Measurements from ENCODE around the gene PELI2.

PELI2 gene

GRCh38 chr14:56085471-56085870, 32.7 kb upstream of the PELI2 start:
- H3K36me3 ChIP-seq: no peaks in the 10 kb centered on the region
- no peaks in the 10 kb centered on the region for H3K4me1 ChIP-seq
- no peaks in the 10 kb centered on the region for H3K9me3 ChIP-seq
- no peak overlapping the region for H3K27ac ChIP-seq
- TF ChIP-seq, protein P1, sequence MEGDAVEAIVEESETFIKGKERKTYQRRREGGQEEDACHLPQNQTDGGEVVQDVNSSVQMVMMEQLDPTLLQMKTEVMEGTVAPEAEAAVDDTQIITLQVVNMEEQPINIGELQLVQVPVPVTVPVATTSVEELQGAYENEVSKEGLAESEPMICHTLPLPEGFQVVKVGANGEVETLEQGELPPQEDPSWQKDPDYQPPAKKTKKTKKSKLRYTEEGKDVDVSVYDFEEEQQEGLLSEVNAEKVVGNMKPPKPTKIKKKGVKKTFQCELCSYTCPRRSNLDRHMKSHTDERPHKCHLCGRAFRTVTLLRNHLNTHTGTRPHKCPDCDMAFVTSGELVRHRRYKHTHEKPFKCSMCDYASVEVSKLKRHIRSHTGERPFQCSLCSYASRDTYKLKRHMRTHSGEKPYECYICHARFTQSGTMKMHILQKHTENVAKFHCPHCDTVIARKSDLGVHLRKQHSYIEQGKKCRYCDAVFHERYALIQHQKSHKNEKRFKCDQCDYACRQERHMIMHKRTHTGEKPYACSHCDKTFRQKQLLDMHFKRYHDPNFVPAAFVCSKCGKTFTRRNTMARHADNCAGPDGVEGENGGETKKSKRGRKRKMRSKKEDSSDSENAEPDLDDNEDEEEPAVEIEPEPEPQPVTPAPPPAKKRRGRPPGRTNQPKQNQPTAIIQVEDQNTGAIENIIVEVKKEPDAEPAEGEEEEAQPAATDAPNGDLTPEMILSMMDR (IDR thresholded peaks at IDR 0.05): no peak
- no peaks in the 10 kb centered on the region for H3K27me3 ChIP-seq
- no peak overlapping the region for H3K4me3 ChIP-seq
- intact Hi-C loops (cut with DNase I; ENCODE audit: low total_unique reads): no loop called here
- DNase-seq: no peak

- Histone ChIP-seq H3K36me3 (no peaks in the 10 kb centered on the region), H3K9me3 (no peaks in the 10 kb centered on the region), H3K27ac (no peak overlapping the region), H3K4me3 (no peak overlapping the region), H3K27me3 (no peaks in the 10 kb centered on the region), H3K4me1 (no peaks in the 10 kb centered on the region)
- intact Hi-C loops (cut with DNase I; ENCODE audit: low total_unique reads): no loop called here
- no peak for DNase-seq
- TF ChIP-seq, protein P1 (IDR thresholded peaks at IDR 0.05): no peak
Observed at GRCh38 chr14:56087671-56088471, 30.3 kb upstream of the PELI2 start.

DNA sequence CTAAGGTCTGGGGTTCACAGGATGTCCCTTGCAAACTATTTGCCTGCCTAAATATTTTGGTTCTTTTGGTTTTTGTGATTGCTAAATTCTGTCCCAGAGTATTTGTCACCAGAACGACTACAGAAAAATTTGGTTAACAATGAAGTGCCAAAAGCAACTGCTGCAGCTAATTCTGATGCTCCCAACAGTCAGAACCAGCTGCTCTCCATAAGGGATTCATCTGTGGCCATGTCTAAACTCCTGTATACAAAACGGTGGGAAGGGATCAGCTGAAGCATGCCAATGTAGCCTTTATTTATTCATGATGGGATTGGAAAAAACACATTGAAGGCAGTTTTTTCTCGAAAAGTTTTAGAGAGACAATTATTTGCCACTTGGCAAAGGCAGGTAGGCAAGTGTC, 29.3 kb upstream of the PELI2 start:
- Histone ChIP-seq H3K4me1 (no peaks in the 10 kb centered on the region), H3K27ac (no peak overlapping the region), H3K27me3 (no peaks in the 10 kb centered on the region), H3K36me3 (no peaks in the 10 kb centered on the region), H3K4me3 (no peak overlapping the region), H3K9me3 (no peaks in the 10 kb centered on the region)
- TF ChIP-seq, protein P1 (IDR thresholded peaks at IDR 0.05): no peak
- intact Hi-C loops (cut with DNase I; ENCODE audit: low total_unique reads): no loop called here
- no peak for DNase-seq

DNA sequence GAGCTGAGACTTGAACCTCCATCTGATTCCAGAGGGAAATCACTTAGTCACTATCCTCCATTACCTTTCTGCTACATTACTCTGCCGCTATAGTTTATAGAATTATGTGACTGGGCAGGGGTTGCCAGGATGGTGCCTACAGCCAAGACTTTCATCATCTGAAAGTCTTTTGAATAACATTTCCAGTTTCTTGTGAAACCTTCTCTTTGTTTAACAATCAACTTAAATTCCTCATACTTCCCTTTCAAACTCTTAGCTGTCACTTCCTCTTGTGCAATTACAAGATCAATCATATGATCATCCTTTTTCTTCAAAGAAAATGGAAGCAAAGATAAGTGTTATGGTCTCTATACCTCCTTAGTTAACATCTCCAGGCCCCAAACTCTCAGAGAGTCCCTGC, 25.4 kb upstream of the PELI2 start:
- DNase-seq: no peak
- Histone ChIP-seq H3K27ac (no peak overlapping the region), H3K27me3 (no peaks in the 10 kb centered on the region), H3K9me3 (no peaks in the 10 kb centered on the region), H3K36me3 (no peaks in the 10 kb centered on the region), H3K4me1 (no peaks in the 10 kb centered on the region), H3K4me3 (no peak overlapping the region)
- intact Hi-C loops (cut with DNase I; ENCODE audit: low total_unique reads): no loop called here
- TF ChIP-seq, protein P1 (IDR thresholded peaks at IDR 0.05): no peak

DNA sequence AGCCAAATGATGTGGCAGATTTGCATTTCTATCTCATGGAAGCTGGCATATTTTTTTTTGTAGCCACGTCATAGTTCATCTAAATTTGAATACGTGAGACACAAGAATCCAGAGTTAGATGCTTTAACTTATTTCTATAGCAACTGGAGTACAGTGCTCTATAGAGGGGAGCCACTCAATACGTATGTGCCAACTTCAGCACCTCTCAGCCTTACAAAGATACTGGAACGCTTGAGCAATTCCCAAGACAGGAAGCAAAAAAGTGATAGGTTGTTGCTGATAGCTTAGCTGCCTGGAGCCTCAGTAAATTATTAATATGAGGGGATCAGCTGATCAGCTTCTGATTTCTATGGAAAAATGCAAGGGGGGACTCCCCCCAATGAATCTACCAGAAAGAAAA, 24.1 kb upstream of the PELI2 start:
- Histone ChIP-seq H3K36me3 (no peaks in the 10 kb centered on the region), H3K27me3 (no peaks in the 10 kb centered on the region), H3K27ac (no peak overlapping the region), H3K4me1 (no peaks in the 10 kb centered on the region), H3K4me3 (no peak overlapping the region), H3K9me3 (no peaks in the 10 kb centered on the region)
- intact Hi-C loops (cut with DNase I; ENCODE audit: low total_unique reads): no loop called here
- TF ChIP-seq, protein P1 (IDR thresholded peaks at IDR 0.05): no peak
- no peak for DNase-seq

Data from tibial artery (tissue), 4 donors.